Measurements from ENCODE around the gene ORM2.

ORM2 gene

GRCh38 chr9:114296338-114296737, 33.3 kb upstream of the ORM2 start:
- DNase-seq (ENCODE audit: low read depth), result no peak
- TF ChIP-seq CTCF (IDR thresholded peaks at IDR 0.05; ENCODE audit: insufficient read depth, low read depth, low read length, missing control alignments), result no peak
- H3K4me3 ChIP-seq (ENCODE audit: low read length), result no peak overlapping the region

GRCh38 chr9:114299286-114300152, 30.1 kb upstream of the ORM2 start:
- no peak for TF ChIP-seq CTCF (IDR thresholded peaks at IDR 0.05; ENCODE audit: insufficient read depth, low read depth, low read length, missing control alignments)
- no peak overlapping the region for H3K4me3 ChIP-seq (ENCODE audit: low read length)
- DNase-seq (ENCODE audit: low read depth), result no peak

- DNase-seq (ENCODE audit: low read depth), result no peak
- no peak for TF ChIP-seq CTCF (IDR thresholded peaks at IDR 0.05; ENCODE audit: insufficient read depth, low read depth, low read length, missing control alignments)
Observed at GRCh38 chr9:114300153-114300845, 29.4 kb upstream of the ORM2 start.

GRCh38 chr9:114300846-114301797, 28.5 kb upstream of the ORM2 start:
- DNase-seq (ENCODE audit: low read depth), result no peak
- TF ChIP-seq CTCF (IDR thresholded peaks at IDR 0.05; ENCODE audit: insufficient read depth, low read depth, low read length, missing control alignments), result no peak
- no peak overlapping the region for H3K4me3 ChIP-seq (ENCODE audit: low read length)

More at GRCh38 chr9:114300153-114300845, 29.4 kb upstream of the ORM2 start:
- H3K4me3 ChIP-seq (ENCODE audit: low read length), result no peak overlapping the region

- TF ChIP-seq CTCF (IDR thresholded peaks at IDR 0.05; ENCODE audit: insufficient read depth, low read depth, low read length, missing control alignments), result no peak
- no peak for DNase-seq (ENCODE audit: low read depth)
- no peak overlapping the region for H3K4me3 ChIP-seq (ENCODE audit: low read length)
Observed at GRCh38 chr9:114301798-114302565, 27.7 kb upstream of the ORM2 start.

- DNase-seq (ENCODE audit: low read depth), result no peak
- no peak for TF ChIP-seq CTCF (IDR thresholded peaks at IDR 0.05; ENCODE audit: insufficient read depth, low read depth, low read length, missing control alignments)
- no peak overlapping the region for H3K4me3 ChIP-seq (ENCODE audit: low read length)
Observed at GRCh38 chr9:114302727-114303126, 26.9 kb upstream of the ORM2 start.

All from epithelial cell of esophagus (primary cell).